HG03025 (cell line): Measurements from ENCODE around the gene TMEM171.

ENCODE experiments used
- ATAC-seq: cut with Tn5 transposase; IDR thresholded peaks from one replicate; pipeline ENCODE4 v1.9.1; 2021; ENCODE audit warnings: mild to moderate bottlenecking, moderate library complexity; ENCODE audit not compliant: unreplicated experiment, low FRiP score

TMEM171 gene

DNA sequence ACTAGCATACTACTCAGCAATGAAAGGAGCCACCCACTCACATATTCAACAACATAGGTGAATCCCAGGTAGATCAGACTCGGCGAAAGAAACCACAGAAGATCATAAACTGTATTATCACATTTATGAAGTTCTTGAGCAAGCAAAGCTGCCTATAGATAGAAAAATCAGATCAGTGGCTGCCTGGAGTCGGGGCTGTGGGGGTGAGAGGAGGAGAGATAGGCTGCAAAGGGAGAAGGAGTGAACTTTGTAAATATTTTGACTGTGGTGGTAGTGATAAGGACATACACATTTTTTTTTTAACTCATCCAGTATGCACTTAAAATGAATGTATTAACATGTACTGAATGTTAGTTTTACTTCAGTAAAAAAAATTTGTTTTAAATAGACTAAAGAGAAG, 29.2 kb downstream of the TMEM171 start:
- no peak for ATAC-seq

DNA sequence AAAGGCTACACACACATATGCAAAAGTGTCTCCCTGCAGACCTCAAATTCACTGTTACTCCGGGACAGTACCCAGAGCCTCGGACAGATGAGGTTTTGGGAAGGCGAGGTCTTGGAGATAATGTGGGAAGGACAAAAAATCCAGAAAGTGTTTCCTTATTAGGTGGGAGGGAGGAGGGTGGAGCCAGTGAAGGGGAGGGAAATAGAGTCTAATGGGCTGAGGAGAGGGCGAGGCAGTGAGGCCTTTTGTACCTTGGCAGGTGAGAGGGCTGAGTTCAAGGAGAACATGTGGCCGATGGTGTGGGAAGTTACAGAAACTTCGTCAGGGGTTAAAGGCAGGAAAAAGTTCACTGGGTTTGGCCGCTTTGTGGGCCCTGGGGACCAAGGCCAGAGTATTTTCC, 30.5 kb downstream of the TMEM171 start:
- ATAC-seq: no peak

DNA sequence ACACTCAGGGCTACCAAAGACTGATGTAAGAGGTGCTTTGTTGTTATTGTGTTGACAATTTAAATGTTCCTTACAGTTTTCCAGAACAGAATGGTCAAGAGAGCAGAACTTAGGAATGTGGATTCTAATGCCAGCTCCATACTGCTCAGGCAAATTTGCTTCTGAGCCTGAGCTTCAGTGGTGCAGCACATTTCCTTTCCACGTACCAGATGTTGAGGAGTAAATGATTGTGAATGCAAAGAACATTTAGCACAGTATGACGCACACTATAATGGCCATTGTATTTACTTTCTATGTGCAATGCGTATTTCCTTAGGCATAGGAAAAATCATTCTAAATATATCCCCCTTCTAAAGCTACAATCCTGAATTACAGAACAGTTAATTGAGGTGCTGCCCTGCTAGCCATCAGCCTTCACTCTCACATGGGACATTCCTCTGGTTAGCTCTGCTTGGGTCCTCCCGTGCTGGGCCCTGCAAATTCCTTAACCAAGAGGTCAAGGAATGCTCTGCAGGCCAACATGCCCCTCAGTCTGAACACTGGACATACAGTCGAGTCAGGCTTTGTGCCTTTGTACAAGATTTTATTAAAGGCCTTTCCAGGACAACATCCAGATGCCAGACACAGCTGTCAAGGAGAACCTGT, 31.5 kb downstream of the TMEM171 start:
- no peak for ATAC-seq

DNA sequence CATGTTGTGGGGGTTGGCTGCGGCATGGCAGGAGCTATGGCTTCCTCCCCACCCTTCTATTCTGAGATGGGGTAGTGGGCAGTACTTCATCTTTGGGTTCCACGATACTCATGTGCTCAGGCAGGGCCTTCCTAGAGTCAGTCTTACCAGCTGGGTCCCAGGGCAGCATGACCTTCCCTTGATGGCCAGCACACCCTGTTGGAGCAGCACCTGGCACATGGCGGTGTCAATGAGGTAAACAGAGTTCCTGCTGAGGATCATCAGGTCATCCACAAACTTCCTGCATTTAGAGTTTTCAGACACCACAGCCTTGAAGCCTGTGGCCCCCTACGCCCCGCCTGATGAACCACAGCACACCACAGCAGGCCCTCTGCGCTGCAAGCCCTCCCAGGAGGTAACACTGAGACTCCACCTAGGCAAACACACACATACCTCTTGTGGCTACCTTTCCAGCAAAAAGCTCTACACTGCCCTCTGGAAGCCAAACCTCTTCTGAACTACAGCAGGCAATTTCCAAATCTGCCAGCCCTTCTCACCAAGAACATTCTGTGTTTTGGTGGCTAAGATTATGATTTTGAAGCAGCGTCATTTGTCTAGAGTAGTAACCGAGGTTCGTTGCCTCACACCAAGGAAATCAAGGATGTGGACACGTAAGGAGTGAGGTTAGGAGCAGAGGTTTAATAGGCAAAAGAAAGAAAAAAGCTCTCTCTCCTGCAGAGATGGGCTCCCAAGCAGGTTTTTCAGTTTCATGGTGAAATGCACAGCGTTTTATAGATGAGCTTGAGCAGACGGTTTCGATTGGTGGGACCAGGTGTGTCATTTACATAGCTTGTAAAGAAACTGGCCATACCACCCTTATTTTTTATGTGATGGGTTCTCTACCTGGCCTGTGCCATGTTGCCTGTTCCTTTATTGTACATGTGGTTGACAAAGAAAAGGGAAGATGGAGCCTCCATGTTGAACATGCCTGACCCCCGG, 32.3 kb downstream of the TMEM171 start:
- ATAC-seq: no peak

DNA sequence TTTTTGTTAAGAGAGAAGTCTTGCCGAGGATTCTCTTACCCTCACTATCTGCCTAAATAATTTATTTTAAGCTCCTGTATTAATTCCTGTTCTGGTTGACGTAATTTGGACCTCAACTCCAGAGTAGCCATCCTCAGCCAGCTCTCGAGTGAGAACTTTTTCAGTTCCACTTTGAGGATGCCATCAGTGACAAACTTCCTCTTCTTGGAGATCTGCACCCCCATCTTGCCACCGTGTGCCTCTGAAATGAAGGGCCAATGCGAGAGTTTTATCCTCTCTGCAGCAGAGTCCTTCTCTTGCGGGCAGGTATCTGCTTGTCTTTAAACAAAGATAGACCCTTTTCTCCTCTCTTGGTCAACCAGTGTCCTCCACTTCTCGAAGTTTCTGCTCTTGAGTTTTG, 33.1 kb downstream of the TMEM171 start:
- no peak for ATAC-seq

DNA sequence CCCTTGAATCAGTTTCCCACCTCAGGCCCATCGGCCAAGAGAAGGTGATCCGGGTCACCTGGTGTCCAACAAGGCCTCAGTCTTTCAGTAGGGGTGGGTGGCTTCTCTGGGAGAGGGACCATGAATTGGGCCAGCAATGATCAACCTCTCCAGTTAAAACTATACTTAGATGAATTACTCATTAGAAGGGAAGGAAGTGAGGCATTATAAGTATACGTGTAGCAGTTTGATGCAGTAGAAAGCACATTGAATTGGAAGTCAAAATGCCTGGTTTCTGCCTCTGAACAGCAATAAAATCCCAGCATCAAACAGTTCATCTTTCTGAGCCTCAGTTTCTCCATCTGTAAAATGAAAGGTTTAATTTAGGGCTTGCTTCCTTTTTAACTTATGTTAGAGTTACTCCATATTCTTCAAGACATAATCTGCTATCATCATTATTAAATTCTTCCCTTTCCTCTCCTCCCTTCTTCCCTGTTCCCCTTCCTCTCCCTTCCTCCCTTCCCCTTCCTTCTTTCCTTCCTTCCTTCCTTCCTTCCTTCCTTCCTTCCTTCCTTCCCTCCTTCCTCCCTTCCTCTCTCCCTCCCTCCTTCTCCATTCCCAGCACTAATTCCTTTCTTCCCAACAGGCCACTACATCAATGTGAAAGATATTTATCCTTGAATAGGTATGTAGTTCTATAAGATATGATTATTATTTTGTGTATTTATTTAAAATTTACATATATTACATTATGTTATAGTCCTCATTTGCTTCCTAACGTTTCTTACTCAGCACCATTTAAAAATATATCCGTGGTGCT, 34.0 kb downstream of the TMEM171 start:
- no peak for ATAC-seq

DNA sequence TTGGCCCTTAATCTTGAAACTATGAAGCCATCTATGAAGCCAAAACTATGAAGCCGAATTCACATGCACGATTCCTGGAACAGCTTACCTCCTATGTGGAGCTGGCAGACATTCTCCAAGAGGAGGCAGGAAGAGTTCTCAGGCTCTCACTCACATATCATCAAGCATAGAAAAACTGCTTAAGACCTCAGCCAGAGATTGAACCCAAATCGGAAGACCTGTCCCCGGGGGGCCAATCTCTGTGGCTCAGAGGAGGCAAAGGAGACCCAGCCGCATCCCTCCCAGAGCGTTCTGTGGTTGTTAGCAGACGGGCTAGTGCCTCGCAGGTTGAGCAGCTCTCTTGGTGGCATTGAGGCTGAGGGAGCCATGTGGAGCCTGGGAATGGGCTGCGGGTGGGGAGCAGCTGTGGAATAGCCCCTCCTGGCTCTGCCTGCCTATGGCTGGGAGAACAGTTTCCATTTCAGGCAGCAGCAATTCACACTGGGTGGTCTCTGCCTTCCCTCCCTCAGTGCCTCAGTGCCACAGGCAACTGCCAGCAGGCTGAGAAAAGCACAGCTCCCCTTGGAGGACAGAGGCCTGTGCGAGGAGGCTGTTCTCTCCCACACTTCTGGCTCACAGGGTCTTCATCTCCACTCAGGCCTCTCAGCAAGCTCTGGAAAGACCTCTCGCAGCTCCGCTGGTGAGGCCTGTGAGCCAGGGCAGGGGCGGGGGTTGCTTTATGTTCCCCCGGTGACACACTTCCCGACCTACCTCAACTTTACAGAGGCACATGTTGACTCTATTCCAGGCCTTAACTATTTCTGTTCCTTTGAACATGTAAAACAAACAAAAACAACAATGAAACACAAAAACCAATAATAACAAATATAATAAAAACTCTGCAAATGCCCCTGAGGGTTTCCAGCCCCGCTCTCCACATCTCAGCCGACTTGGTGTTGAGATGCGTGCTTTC, 35.2 kb downstream of the TMEM171 start:
- ATAC-seq: no peak

DNA sequence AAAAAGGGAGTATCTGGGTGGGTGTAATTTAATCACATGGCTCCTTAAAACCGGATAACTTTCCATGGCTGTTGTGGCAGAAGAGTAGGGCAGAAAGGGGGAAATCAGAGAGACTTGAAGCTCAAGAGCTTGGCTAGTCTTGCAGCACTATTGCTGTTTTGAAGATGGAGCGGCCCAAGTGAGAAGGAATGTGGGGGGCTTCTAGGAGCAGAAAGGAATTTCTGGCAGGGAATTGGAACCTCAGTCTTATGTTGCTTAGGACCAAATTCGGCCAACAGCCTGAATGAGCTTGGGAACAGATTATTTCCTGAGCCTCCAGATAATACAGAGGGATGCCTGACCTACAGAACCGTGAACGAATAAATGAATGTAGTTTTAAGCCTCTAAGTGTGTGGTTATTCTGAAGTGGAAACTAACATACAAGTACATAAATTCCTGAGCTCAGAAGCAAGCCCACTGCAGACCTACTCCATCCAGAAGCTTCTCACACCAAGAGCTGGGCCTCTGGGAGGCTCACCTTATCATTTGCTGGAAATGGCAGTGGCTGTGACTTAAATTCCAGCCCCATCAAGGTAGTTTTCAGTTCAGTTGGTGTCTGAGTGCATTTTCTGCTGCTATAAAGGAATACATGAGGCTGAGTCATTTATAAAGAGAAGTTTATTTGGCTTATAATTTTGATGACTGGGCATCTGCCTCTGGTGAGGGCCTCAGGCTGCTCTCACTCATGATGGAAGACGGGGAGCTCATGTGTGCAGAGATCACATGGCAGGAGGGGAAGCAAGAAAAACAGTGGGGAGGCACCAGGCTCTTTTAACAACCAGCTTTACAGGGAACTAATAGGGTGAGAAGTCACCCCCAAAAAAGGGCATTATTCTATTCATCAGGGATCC, 37.3 kb downstream of the TMEM171 start:
- ATAC-seq: no peak

DNA sequence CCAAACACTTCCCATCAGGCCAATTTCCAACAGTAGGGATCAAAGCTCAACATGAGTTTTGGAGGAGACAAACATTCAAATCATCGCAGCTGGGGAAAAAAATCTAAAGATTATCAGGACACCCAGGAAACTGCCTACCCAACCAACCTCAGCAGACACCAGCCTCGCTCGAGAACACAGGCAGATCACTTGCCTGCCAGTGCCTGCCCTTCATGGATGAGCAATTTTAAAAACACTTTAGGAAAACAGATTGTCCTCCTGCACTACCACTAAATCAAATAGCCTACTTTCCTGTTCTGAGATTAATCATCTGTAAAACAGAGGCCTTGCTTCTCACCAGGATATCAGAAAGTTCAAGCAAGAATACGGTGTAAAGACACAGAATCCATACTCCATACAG, 37.9 kb downstream of the TMEM171 start:
- ATAC-seq: no peak

DNA sequence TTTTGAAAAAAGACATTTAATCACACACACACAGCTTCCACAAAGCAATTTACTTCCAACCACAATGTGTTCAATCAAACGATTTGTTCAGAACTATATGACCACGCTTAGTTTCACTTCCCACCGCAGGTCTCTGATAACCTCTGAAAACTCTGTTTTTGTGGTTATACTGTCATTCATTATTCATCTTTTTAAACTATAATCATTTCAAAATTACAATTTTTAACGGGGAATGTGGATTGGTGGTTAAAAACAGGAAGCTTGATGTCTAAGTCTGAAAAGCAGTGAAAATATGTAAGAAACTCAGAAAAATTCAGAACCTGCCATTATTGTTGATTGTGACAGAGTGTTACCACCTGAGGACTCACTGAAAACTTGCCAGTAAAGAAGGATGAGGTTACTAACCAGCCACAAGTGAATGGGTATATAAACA, 39.9 kb downstream of the TMEM171 start:
- no peak for ATAC-seq

DNA sequence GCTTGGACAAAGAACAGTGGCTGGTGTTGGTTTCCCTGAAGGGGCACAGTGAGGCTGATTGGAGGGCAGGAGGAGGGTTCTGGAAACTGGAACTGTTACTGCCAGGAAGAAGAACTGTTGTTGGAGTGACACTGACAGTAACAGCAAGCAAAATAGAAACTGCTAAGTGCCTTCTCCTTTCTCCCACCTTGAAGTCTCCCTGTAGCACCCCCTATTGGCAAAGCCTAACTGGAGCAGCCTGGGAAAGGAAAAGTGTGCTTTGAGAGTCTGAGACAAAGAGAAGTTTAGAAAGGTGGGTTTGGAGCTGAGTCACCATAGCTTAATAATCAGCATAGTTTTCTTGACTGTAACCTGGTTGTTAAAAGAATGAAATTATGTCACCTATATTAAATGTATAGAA, 50.1 kb downstream of the TMEM171 start:
- ATAC-seq: no peak

DNA sequence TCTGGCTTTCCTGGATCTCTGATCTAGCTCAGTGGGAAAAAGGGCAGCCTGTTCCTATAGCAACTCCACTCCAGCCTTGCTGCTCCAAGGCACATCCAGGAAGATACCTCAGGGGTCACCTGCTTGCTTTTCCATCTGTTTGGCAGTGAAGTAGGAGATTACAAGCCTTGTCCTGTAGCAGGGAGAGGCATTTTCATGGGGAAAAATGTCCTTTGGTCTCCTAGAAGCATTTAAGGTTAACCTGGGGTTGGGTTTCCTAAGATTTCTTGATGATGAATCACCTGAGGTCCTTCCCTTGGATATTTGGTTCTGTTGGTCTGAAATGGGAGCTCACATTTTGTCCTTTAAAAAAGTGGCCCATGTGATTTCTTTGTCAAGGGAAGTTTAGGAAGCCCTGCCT, 51.1 kb downstream of the TMEM171 start:
- ATAC-seq: no peak

DNA sequence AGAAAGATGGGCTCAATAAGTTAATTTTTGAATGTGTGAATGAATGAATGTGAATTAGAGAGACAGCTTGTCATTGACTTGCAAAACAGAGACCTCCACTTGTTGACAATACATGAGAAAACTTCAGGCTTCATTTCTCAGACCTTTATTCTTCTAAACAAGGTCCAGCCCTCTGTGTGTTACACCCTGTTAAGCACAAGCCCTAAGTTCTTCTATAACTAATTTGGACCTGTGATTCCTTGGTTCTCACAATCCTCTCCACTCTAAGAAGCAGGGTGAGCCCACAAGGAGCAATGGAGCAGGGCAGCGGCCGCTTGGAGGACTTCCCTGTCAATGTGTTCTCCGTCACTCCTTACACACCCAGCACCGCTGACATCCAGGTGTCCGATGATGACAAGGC, 52.6 kb downstream of the TMEM171 start, which contains the start of gene TMEM174:
TSS of gene TMEM174 (plus strand) at position 243 of the 400 bp plus-strand sequence. CDS start at position 294, 51 bp downstream.
- no peak for ATAC-seq

DNA sequence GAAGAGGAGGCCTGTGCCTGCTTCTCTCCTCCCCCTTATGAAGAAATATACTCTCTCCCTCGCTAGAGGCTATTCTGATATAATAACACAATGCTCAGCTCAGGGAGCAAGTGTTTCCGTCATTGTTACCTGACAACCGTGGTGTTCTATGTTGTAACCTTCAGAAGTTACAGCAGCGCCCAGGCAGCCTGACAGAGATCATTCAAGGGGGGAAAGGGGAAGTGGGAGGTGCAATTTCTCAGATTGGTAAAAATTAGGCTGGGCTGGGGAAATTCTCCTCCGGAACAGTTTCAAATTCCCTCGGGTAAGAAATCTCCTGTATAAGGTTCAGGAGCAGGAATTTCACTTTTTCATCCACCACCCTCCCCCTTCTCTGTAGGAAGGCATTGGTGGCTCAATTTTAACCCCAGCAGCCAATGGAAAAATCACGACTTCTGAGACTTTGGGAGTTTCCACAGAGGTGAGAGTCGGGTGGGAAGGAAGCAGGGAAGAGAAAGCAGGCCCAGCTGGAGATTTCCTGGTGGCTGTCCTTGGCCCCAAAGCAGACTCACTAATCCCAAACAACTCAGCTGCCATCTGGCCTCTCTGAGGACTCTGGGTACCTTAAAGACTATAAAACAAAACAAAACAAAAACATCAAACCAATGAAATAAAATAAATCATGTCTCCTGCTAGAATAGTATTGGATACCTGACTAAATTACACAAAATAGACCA, 53.9 kb downstream of the TMEM171 start:
- no peak for ATAC-seq

DNA sequence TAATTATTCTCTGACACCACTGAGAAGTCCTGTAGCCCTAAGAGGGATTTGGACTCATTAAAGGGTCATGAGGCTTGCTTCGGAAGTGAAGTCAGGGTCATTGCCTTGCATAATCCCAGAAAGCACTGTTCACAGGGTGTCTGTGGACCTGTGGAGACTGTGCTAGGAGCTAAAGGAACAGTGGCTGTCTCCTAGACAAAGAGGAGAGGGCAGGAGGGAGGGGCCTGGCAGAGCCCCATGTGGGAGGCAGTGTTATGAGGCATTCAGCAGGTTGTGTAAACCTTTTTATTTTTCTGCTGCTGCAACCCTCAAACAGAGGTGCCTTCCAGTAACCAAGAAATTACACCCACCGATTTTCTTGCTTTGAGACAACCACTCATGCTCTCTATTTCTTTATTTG, 55.9 kb downstream of the TMEM171 start:
- no peak for ATAC-seq

DNA sequence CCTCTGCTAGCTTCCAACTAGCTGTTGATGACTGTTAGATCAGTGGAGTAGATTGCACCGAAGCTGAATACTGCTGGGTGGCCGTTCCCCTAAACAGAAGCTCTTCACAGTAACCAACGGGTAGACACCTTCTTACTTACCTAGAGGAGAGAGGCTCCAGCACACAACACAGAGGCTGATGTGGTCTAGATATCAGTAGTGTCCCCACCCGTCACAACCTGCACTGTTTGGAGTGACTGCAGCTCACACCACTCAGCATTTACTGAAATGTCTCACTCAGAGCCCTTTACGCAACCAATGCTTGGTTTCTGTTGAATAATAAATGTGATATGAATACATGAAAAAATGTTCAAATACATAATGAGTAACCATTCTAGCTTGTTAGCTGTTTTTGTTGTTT, 57.9 kb downstream of the TMEM171 start:
- ATAC-seq: no peak

DNA sequence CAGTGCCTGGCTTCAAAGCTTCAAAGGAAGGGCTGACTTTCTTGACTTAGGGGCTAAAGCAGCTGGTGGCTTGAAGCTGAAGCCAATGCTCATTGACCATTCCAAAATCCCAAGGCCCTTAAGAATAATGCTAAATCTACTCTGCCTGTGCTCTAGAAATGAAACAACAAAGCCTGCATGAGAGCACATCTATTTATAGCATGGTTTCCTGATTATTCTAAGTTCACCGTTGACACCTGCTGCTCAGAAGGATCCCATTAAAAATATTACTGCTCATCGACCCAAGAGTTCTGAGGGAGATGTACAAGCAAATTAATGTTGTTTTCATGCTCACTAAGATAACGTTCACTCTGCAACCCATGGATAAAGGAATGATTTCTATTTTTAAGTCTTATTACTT, 59.4 kb downstream of the TMEM171 start:
- ATAC-seq: no peak

DNA sequence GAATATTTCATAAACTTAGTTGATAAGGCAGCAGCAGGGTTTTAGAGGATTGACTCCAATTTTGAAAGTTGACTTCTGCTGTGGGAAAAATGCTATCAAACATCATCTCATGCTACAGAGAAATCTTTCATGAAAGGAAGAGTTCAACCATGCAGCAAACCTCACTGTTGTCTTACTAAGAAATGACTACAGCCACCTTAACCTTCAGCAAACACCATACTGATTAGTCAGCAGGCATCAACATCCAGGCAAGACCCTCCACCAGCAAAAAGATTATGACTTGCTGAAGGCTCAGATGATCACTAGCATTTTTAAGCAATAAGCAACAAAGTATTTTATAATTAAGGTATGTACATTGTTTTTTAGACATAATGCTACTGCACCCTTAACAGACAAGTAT, 60.2 kb downstream of the TMEM171 start:
- ATAC-seq: no peak
